ENCODE results near the gene THAP4.
"Not testable (repeated sequence)": the region's sequence is repeated elsewhere in the genome, so short reads cannot be mapped to it uniquely, and the experiment has no call there.

Gene THAP4

DNA sequence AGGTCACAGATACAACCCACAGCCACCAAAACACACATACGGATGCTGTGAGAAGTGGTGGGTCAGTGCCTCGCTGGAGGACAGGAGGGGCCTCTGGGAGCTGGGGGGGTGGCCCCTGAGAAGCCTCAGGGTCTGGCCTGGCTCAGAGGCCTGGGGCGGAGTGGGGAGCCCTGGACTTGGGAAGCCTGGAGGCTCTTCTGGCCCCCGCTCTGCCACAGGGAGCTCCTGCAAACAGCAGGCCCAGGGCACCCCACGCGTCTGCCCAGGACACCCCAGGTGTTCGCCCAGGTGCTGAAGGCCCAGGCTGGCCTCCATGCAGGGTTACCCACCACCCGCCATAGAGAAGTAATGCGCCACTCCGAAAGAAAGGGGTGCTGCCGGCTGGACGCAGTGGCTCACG, 25.9 kb downstream of the THAP4 start:
- DNase-seq, result no peak

DNA sequence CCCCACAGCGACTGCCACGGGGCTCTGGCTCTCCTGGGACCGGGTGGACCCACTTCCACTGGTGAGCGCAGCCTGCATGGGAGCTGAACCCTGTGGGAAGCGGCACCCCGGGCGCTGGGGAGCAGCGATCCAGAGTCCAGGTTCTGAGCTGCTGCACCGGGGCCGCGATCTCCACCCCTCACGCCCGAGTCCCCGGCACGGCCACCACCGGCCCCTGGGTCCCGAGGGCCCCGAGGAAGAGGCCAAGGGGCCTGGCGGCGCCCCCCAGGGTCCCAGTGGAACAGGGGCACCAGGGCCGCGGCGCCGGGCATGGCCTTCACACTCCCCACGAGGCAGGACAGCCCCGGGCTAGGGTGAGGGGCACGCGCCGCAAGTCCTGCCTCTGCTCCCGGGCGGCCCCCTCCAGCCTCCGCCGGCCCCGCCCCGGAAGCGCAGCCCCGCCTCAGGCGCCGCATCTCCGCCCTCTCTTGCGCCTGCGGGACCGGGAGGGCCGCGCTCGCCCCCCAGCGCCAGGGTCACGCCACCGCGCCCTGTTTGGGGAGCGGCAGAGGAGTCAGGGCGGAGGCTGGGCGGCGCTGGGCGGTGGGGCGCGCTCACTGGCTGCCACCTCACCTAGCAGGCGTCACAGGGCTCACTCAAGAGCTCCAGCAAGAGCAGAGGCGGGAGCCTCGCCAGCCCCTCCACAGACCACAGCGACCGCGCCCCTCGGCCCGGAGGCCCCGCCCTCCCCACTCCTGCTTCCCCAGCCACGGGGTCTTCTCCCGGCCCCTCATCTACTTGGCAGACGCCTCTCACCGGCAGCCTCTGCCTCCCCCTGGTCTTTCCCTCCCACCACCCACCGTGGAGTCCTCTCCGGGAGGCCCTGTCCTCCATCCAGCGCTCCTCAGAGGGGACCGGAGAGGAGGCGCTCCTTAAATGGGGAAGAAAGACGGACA, 26.8 kb downstream of the THAP4 start:
- peak; percentile 79 for DNase-seq

DNA sequence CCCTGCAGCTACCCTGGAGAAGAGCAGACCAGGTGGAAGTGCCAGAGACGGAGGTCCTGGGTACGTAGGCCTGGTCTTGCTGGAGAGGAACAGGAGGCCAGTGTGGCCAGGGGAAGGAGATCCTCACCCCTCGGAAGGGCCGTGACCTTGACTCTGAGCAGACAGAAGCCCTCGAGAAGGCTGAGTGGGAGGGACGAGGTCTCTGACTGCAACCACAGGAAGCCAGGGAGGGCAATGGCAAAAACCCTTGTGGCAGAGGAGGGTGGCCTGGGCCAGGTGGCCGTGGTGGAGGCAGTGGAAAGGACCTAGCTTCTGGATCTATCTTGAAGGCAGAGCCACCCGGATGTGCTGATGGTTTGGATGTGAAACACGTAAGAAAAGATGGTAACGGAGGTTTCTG, 28.1 kb downstream of the THAP4 start:
- DNase-seq, result no peak

DNA sequence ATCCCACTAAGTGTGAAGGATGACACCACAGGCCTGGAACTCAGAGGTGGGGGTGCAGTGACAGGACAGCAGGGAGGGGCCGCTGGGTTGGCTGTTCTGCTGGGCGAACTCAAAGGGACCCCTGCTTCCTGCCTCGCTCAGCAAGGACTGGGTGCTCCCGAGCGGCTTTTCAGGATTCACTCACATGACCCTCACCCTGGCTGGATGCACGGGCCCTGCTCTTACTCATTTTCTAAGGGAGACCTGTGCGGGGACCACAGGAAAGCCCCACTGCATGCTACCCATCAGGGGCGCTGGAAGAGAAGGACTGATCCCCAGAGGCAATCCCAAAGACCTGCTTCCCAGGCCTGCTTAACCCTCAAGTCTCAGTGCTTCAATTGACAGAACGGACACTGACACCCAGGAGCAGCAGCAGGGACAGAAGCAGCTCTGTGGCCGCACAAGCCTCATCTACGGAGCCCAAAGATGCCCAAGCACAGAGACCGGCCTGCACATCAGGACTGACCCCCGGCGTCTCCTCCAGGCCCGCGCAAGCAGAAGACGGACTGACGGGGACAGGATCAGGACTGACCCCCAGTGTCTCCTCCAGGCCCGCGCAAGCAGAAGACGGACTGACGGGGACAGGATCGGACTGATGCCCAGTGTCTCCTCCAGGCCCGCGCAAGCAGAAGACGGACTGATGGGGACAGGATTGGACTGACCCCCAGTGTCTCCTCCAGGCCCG, 29.6 kb downstream of the THAP4 start:
- DNase-seq, result no peak

DNA sequence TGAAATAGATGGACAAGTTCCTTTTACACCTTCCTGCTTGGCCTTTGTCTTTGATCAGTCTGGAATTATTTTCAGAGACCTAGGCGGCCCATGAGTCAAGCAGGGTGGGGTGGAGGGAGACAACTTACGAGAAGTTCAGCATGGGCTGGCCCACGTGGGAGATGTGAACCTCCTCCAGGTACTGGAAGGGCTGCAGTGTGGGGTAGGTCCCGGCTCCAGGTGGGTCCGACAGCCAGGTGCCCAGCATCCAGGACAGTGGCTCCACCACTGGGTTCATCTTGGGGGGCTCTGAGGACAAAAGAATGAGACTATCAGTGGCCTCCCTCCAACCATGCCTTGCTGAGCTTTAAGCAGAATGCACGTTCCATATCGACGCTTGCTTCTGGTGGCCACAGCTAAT, 30.8 kb downstream of the THAP4 start:
- DNase-seq, result no peak

DNA sequence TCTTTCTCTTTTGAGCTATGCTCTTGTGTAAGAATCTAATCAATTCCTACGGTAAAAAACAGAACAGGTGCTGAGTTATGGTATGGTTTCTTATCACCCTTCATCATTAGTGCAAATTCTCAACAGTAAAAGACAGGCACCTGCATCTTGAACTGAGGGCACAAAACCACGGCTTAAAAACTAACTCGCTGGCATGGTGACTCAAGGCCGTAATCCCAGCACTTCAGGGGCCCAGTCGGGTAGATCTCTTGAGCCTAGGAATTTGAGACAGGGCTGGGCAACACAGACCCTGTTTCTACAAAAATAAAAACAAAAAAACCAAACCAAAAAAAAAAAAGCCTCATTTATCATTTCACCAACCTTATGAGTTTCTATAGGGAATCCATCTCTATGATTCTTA, 33.3 kb downstream of the THAP4 start:
- DNase-seq, result no peak

DNA sequence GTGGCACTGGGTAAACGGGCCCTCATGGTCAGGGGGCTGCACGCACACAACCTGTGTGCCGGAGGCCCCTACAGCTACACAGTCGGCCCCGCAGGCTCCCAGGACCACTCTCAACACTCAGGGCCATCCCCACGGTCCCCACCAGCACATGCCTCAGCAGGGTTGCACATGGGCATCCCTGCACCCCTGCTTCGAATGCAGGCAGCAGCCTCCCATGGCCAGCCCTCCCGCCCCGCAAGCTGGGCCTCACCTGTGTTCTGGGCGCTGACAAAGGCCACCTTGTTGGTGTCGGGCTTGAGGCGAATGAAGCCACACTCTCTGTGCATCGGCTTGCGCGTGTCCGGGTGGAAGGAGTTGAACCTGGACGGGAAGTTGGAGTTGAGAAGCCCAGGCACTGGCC, 34.2 kb downstream of the THAP4 start:
- DNase-seq, result no peak

DNA sequence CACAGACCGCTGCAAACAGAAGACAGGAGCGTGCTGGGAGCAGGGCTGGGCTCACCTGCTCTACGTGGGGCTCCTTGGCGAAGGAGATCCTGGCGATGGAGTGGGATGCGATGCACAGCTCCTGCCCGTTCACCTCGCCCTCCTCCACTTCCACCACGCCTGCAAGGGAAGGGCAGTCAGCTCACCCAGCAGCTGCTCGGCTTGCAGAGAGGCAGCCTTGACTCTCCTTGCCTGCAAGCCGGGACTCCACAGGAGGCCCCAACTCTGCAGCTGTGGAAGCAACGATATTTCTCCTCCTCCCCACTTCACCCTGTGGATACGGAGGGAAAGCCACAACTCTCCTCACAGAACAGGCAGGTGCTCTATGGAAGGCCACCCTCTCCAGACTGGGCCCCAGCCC, 35.1 kb downstream of the THAP4 start:
- DNase-seq, result no peak

DNA sequence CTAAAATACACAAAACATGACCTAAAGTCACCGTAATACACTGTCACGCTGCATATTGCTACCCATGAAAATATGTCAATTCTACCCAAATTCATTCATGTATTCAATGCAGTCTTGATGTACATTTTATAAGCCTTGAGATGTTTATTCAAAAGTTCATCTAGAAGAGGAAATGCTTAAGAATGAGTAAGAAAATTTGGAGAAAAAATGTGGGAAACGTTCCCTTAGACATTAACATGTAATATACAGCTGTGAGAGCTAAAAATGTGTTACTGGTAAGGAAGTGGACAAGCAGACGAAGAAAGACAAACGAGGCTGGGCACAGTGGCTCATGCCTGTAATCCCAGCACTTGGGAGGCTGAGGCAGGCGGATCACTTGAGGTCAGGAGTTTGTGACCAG, 37.3 kb downstream of the THAP4 start:
- no peak for DNase-seq

DNA sequence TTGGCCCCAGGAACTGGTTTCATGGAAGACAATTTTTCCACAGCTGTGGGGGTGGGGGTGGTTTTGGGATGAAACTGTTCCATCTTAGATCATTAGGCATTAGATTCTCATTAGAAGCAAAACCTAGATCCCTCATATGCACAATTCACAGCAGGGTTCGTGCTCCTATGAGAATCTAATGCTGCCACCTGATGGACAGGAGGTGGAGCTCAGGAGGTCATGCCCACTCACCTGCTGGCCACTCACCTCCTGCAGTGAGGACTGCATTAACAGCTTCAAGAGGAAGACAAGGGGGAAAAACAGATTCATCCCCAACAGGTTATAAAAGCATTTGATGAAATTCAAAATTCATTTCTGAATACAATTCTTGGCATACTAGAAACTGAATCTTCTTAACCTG, 38.5 kb downstream of the THAP4 start:
- DNase-seq, result peak; percentile 12

DNA sequence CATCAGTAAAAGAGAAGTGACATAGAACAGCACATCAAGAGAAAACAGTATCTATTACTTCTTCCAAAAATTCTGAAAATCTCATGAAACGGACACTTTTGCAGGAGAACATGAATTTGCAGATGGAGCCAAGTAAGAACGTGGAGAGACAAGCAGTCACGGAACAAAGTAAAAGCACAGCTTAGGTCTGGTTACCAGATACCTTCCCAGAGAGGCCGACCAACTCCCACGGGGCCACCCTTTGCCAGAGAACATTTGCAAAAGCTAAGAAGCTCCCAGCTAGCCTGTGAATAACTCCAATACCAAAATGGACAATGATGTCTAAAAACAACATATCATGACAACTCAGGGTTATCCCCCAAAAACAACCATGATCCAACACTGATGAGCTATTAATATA, 38.9 kb downstream of the THAP4 start:
- DNase-seq, result no peak

DNA sequence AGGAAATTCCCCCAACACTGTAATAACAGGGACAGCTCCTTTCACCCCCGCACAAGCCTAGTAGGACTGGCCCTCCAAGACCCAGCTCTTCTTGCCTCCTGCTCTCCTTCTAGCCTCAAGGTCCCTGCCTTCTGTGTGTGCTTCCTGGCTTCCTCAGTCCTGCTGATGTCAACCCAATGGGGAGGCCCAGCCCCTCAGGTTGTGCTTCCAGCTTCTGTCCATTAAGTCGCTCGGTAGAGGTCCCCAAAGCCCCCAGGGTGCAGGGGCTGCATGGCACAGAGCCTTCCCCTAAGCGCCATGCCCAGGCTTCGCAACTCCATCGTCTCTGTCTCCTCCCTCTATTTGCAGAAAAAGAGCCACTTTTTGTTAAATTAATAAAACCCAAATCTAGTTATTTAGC, 39.4 kb downstream of the THAP4 start:
- DNase-seq, result no peak

DNA sequence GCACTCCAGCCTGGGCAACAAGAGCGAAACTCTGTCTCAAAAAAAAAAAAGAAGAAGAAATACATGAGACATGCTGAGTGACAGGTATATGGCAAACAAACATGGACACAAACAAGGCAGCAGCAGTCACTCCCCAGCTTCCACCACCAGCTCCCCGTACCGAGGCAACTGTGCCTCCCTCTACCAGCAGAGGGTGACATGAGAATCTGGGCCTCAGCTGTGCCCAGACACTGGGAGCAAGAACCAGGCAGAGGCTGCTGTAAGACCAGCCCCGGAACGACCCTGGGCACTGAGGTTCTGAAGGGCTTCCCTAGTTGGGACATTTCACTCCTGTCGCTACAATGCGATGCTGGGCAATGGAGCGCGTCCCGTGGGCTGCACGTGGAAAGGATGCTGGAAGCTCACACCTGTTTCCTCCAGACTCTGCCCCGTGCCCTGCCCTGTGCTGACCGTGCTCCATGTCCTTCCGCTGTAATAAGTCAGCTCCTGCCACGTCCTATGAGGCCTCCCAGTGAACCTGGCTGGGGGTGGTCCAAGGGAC, 41.3 kb downstream of the THAP4 start:
- DNase-seq, result no peak

DNA sequence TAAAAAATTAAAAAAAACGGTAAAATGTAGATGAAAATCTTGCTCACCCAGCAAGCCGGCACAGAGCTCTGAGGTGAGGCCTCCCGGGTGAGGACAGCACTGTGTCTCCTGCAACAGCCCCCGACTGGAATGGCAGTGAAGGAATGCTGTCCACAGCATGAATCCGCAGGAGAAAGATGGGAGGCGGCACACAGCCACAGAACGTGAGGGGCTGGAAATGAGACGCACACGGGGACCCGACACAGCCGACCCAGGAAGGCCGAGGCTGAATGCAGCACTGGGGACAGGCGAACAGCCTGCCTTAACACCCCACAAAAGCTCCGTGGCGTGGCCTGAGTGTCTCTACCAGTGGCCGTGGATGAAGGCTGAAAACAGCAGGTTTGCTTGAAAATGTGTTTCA, 43.7 kb downstream of the THAP4 start:
- DNase-seq, result no peak

DNA sequence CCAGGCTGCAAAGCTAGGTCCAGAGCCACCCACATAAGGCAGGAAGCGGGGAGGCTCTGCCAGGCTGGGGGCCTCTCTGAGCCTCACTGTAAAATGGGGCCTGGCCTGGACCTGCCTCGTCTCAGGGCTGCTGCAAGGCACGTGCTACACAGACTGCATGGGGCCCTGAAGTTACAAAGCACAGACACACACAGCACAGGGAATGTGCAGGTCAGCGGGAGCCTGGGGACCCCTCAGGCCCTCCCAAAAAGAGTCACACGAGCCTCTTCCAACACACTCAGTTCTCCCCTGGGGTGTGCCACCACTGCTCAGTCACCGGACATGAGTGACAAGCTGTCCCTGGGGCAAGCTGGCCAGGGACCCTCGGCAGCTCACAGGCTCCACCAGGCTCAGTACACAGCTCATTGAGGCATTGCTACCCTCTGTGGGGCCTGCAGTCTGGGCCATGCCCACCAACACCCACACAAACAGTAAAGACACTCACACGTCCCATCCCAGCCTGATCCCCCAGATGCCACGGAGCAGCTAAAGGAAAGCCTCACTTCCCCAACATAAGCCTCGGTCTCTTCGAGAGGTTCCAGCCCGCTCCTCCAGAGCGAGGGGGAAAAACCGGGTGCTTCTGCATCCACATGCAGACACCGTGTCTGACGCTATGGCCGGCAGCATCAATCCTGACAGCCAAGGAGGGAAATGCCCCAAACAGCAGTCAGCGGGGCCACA, 44.7 kb downstream of the THAP4 start:
- no peak for DNase-seq

DNA sequence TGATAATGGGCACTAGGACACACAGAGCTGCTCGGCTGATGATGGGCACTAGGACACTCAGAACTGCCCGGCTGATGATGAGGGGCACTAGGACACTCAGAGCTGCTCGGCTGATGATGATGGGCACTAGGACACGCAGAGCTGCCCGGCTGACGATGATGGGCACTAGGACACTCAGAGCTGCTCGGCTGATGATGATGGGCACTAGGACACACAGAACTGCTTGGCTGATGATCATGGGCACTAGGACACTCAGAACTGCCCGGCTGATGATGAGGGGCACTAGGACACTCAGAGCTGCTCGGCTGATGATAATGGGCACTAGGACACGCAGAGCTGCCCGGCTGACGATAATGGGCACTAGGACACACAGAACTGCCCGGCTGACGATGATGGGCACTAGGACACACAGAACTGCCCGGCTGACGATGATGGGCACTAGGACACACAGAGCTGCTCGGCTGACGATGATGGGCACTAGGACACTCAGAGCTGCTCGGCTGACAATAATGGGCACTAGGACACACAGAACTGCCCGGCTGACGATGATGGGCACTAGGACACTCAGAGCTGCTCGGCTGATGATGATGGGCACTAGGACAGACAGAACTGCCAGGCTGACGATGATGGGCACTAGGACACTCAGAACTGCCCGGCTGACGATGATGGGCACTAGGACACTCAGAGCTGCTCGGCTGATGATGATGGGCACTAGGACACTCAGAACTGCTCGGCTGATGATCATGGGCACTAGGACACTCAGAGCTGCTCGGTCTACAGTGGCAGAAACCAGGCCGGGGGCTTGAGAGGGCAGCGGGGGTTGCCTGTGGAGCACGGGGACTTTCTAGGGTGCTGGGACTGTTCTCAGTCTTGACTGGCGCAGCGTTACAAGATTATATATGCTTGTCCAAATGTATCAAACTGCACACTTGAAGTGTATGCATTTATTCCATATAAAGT, 46.2 kb downstream of the THAP4 start:
- not testable (repeated sequence) for DNase-seq

DNA sequence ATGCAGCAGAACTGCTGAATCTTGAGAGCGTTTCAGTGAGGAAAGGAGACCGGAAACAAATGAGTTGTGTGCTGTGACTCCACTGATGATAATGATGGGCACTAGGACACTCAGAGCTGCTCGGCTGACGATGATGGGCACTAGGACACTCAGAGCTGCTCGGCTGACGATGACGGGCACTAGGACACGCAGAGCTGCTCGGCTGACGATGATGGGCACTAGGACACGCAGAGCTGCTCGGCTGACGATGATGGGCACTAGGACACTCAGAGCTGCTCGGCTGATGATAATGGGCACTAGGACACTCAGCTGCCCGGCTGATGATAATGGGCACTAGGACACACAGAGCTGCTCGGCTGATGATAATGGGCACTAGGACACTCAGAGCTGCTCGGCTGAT, 47.1 kb downstream of the THAP4 start:
- not testable (repeated sequence) for DNase-seq

DNA sequence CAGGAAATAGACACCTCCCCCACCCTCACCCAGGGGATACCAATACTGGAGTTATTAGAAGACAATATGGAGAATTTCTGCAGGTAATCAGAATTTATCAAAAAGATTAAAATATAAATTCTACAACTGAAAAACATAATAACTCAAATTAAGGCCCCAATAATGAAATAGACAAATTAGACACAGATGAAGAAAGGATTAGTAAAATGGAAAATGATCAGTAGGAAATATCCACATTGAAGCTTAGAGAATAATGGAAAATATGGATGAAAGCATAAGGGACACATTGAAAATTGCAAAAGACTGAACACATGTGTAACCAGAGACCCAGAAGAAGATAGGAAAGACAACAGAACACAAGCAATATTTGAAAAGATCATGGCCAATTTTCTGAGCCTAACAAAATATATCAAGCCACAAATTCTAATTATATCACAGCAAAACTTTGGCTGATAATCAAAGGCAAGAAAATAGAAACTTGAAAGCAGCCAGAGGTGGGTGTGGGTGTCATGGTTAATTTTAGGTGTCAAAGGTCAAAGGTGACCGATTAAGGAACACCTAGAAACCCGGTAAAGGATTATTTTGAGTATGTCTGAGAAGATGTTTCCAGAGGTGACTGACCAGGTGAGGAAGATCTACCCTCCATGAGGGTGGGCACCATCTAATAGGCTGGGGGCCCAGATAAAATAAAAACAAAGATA, 50.2 kb downstream of the THAP4 start:
- DNase-seq, result no peak

DNA sequence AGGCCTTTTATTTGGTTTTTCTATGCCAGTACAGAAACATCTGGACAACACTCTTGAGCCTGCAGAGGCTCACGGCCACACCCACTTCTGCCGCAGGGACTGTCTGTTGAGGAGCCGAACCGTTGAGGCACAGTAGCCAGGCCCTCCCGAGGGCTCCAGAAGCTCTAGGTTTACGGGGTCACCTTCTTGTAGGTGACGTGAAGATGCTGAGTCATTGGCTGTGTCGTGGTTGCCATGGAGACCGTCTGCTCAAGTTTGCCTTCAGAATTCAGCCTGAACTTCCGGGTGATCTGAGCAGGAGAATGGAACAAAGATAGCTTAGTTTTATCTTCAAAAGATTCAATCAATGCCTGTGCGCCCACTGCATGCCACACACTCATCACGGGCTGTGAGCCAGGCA, 52.5 kb downstream of the THAP4 start:
- no peak for DNase-seq

DNA sequence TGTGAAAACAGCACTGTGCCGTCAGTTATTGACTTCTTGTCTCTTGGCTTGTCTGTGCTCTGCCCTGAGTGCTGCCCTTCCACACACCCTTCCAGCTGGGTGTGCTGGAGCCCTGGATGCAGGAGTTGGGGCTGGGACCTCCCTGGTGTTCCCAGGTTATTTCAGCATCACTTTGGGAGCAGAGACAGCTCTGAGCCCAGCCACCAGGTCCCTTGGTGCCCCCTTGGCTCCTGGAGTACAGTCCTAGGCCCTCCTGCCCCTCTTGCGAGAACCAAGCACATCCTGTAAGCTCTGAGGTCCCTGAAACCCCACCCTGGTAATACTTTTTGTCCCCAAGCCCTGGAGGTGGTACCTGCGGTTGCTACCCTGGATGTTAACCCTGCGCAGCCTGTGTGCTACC, 54.2 kb downstream of the THAP4 start:
- no peak for DNase-seq

DNA sequence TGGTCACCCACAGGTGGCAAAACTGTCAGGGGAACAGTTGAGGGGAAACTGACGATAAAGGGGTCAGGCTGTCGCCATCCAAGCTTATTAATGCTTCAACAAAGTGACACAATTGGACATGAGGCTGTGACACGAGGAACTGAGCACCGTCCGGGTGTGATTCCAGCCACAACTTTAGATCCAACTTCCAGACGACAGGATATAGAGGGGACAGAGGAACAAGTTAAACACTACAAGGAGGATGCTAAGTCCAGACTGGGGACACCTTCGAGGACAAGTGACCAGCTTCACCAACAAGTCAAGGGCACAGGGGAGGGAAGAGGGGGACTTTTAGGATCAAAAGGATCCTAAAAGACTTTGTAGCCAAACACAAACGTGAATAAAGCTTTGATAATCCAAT, 54.6 kb downstream of the THAP4 start:
- DNase-seq, result no peak

DNA sequence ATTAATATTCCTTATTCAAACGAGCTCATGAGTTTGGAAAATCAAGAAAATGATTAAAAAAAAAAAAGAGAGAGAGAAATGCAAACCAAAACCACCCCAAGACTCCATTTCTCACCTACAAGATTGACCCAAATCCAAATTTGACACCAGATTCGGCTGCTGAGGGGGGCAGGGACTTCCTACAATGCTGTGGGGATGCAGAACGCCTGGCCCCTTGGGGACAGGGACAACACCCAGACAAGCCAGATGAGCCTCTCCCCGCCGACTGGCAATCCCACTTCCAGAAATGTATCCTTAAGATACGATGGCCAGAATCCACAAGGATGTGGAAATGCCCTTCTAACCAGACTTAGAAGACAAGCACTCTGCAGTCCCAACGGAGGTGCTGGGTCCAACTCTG, 57.7 kb downstream of the THAP4 start:
- DNase-seq, result no peak

Data from RPMI8226 (cell line).